PFSK-1 (cell line): ENCODE data around the gene NET1.

Experiments used
- POLR2AphosphoS5 ChIP-seq: IDR thresholded peaks from 2 replicates; pipeline ENCODE4 v1.6.1; 2012; ENCODE audit warnings: low read depth, mild to moderate bottlenecking, control low read depth, low read length, moderate library complexity
- SIN3A ChIP-seq: IDR thresholded peaks from 2 replicates; pipeline ENCODE4 v1.6.1; 2012; ENCODE audit warnings: mild to moderate bottlenecking, low read length, moderate library complexity, borderline replicate concordance; ENCODE audit not compliant: insufficient read depth
- TAF1 ChIP-seq: IDR thresholded peaks from 2 replicates; pipeline ENCODE4 v1.6.1; 2012; ENCODE audit warnings: low read length, control low read depth, borderline replicate concordance; ENCODE audit not compliant: insufficient read depth
- TF ChIP-seq, protein P1 (sequence below), 2 experiments: IDR thresholded peaks; 2 replicates each; pipeline versions ENCODE4 v1.6.1 to v1.8.0; 2011 to 2012; ENCODE audit warnings: low read depth in 2 of 2, low read length in 2 of 2, control low read depth in 1 of 2, inconsistent platforms in 1 of 2, mild to moderate bottlenecking in 1 of 2, moderate library complexity in 1 of 2; ENCODE audit not compliant: insufficient read depth in 1 of 2

GRCh38 chr10:5490698-5491464 lies 78.5 kb downstream of the NET1 start:
- no peak for TF ChIP-seq SIN3A
- TF ChIP-seq POLR2AphosphoS5 = no peak
- TF ChIP-seq, protein P1, sequence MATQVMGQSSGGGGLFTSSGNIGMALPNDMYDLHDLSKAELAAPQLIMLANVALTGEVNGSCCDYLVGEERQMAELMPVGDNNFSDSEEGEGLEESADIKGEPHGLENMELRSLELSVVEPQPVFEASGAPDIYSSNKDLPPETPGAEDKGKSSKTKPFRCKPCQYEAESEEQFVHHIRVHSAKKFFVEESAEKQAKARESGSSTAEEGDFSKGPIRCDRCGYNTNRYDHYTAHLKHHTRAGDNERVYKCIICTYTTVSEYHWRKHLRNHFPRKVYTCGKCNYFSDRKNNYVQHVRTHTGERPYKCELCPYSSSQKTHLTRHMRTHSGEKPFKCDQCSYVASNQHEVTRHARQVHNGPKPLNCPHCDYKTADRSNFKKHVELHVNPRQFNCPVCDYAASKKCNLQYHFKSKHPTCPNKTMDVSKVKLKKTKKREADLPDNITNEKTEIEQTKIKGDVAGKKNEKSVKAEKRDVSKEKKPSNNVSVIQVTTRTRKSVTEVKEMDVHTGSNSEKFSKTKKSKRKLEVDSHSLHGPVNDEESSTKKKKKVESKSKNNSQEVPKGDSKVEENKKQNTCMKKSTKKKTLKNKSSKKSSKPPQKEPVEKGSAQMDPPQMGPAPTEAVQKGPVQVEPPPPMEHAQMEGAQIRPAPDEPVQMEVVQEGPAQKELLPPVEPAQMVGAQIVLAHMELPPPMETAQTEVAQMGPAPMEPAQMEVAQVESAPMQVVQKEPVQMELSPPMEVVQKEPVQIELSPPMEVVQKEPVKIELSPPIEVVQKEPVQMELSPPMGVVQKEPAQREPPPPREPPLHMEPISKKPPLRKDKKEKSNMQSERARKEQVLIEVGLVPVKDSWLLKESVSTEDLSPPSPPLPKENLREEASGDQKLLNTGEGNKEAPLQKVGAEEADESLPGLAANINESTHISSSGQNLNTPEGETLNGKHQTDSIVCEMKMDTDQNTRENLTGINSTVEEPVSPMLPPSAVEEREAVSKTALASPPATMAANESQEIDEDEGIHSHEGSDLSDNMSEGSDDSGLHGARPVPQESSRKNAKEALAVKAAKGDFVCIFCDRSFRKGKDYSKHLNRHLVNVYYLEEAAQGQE (IDR thresholded peaks at IDR 0.05; ENCODE audit: insufficient read depth in 1 of 2, low read depth in 2 of 2, low read length in 2 of 2) = no peak
- TF ChIP-seq TAF1 = no peak
